MM.1S (cell line): ENCODE measurements around the gene SLC25A6.

Experiments
- DNase-seq: peaks from one replicate; pipeline ENCODE4 v3.0.0-alpha.2; 2015
- H2AFZ ChIP-seq: fragments of 300-600 bp; sonication (generic); 2 replicates; pipeline ENCODE4 v1.6.0; 2016; ENCODE audit warnings: antibody characterized with exemption, low read length
- H3F3A ChIP-seq: fragments of 300-600 bp; sonication (generic); 2 replicates; pipeline ENCODE4 v1.6.1; 2016; ENCODE audit warnings: mild to moderate bottlenecking, antibody characterized with exemption, low read length, moderate library complexity, mixed read lengths; ENCODE audit not compliant: insufficient read depth
- H3K27ac ChIP-seq: fragments of 300-600 bp; sonication (generic); 2 replicates; pipeline ENCODE4 v1.5.1; 2016; ENCODE audit warnings: mild to moderate bottlenecking, low read length
- H3K27me3 ChIP-seq: fragments of 300-600 bp; sonication (generic); replicated peaks from 2 replicates; pipeline ENCODE4 v1.6.0; 2016; ENCODE audit warnings: low read length; ENCODE audit not compliant: insufficient read depth
- H3K36me3 ChIP-seq: fragments of 300-600 bp; sonication (generic); replicated peaks from 2 replicates; pipeline ENCODE4 v1.6.1; 2016; ENCODE audit warnings: mild to moderate bottlenecking, low read length, mixed read lengths; ENCODE audit not compliant: insufficient read depth
- H3K4me1 ChIP-seq: fragments of 300-600 bp; sonication (generic); 2 replicates; pipeline ENCODE4 v1.6.1; 2016; ENCODE audit warnings: low read length, mixed read lengths
- H3K4me2 ChIP-seq: fragments of 300-600 bp; sonication (generic); 2 replicates; pipeline ENCODE4 v1.6.0; 2016; ENCODE audit warnings: low read depth, low read length
- H3K4me3 ChIP-seq: fragments of 300-600 bp; sonication (generic); 2 replicates; pipeline ENCODE4 v1.5.1; 2016; ENCODE audit warnings: low read length, mixed read lengths
- H3K79me2 ChIP-seq: fragments of 300-600 bp; sonication (generic); 2 replicates; pipeline ENCODE4 v1.6.1; 2016; ENCODE audit warnings: mixed run types, low read length, mixed read lengths
- H3K9ac ChIP-seq: fragments of 300-600 bp; sonication (generic); 2 replicates; pipeline ENCODE4 v1.6.1; 2016; ENCODE audit warnings: low read length, mixed read lengths
- H3K9me2 ChIP-seq: fragments of 300-600 bp; sonication (generic); replicated peaks from 2 replicates; pipeline ENCODE4 v1.6.1; 2016; ENCODE audit warnings: mild to moderate bottlenecking, low read length, mixed read lengths; ENCODE audit not compliant: insufficient read depth
- H3K9me3 ChIP-seq: fragments of 300-600 bp; sonication (generic); replicated peaks from 2 replicates; pipeline ENCODE4 v1.6.1; 2016; ENCODE audit warnings: mild to moderate bottlenecking, low read length, mixed read lengths; ENCODE audit not compliant: insufficient read depth
- H4K20me1 ChIP-seq: fragments of 300-600 bp; sonication (generic); 2 replicates; pipeline ENCODE4 v1.6.1; 2016; ENCODE audit warnings: mild to moderate bottlenecking, low read length, moderate library complexity, mixed read lengths; ENCODE audit not compliant: insufficient read depth
- EZH2 ChIP-seq: fragments of 300-600 bp; sonication (generic); optimal IDR thresholded peaks from 2 replicates; pipeline ENCODE3; 2017; ENCODE audit warnings: low read depth, mild to moderate bottlenecking, antibody characterized with exemption, low read length, mixed read lengths
- EZH2phosphoT487 ChIP-seq: fragments of 300-600 bp; sonication (generic); IDR thresholded peaks from 2 replicates; pipeline ENCODE4 v1.6.1; 2018; ENCODE audit warnings: antibody characterized with exemption, low read length
- TF ChIP-seq, protein P1 (sequence below): fragments of 300-600 bp; sonication (generic); IDR thresholded peaks from 2 replicates; pipeline ENCODE4 v1.5.1; 2016; ENCODE audit warnings: antibody characterized with exemption, low read length, mixed read lengths

Gene SLC25A6

DNA sequence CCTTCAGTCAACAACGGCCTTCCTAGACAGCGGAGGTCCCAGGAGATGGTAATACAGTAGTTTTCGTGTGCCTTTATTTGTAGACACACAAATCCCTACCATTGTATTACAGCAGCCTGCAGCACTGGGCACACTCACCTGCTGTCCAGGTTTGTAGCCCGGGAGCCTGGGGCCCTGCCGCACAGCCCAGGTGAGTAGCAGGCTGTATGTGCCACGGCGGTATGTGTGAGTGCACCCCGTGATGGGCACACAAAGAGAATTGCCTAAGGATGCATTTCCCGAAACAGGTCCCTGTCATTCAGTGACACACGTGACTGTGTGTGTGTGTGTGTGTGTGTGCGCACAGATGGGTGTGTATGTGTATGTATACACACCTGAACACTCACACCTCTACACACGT lies 8.1 kb upstream of the SLC25A6 start:
- H3K9ac ChIP-seq = no peak overlapping the region
- H3K9me3 ChIP-seq = no peaks in the 10 kb centered on the region
- no peaks in the 10 kb centered on the region for H3K9me2 ChIP-seq
- H3K4me3 ChIP-seq = no peak overlapping the region
- H3K4me2 ChIP-seq = no peak overlapping the region
- H4K20me1 ChIP-seq = no peaks in the 10 kb centered on the region
- peaks cover 9% of the 10 kb centered on the region for H3K79me2 ChIP-seq
- H2AFZ ChIP-seq = no peak overlapping the region
- H3K4me1 ChIP-seq = no peaks in the 10 kb centered on the region
- H3K27me3 ChIP-seq = no peaks in the 10 kb centered on the region
- no peaks in the 10 kb centered on the region for H3F3A ChIP-seq
- DNase-seq = no peak
- TF ChIP-seq EZH2 = no peak
- TF ChIP-seq, protein P1, sequence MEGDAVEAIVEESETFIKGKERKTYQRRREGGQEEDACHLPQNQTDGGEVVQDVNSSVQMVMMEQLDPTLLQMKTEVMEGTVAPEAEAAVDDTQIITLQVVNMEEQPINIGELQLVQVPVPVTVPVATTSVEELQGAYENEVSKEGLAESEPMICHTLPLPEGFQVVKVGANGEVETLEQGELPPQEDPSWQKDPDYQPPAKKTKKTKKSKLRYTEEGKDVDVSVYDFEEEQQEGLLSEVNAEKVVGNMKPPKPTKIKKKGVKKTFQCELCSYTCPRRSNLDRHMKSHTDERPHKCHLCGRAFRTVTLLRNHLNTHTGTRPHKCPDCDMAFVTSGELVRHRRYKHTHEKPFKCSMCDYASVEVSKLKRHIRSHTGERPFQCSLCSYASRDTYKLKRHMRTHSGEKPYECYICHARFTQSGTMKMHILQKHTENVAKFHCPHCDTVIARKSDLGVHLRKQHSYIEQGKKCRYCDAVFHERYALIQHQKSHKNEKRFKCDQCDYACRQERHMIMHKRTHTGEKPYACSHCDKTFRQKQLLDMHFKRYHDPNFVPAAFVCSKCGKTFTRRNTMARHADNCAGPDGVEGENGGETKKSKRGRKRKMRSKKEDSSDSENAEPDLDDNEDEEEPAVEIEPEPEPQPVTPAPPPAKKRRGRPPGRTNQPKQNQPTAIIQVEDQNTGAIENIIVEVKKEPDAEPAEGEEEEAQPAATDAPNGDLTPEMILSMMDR = no peak
- TF ChIP-seq EZH2phosphoT487 = no peak
- H3K36me3 ChIP-seq = no peaks in the 10 kb centered on the region
- H3K27ac ChIP-seq = no peak overlapping the region

DNA sequence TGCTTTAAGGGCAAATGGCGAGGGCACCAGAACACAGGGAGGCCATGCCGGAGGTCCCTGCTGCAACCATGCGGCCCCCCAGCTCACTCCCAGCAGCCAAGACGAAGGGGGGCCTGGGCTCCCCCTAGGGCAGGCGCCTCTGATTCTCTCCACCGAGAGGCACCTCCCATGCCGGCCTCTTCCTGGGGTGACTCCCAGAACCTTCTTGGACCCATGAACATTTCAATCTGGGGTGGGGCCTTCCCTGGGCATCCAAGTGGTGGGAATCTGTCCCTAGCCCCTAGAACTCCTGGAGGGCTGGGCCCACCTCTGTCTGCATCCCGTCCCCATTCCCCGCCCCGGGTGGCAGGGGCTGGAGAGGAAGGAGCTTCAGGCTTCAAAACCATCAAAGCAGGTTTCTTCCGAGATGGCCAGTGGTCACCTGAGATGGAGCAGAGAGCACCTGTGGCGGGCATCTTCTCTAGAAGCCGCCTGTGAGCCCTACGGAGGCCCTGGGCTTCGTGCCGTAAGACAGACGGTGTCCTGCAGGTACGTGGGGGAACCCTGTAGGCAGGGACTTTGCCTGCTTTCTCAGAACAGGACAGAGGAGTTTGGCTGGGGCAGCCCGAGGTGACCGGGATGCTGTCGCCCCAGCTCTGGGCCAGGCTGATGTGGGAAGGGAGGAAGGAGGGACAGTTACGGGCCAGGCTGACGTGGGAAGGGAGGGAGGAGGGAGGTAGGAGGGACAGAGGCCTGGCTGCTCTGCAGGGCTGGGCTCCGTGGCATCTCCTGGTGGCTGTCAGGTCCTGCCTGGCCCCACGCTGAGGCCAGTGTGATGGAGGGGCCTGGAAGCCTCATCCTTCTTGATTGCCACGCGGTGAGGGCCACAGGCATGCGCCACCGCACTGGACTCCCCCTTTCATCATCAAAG lies 6.8 kb upstream of the SLC25A6 start:
- H3K9ac ChIP-seq = no peak overlapping the region
- DNase-seq = no peak
- no peaks in the 10 kb centered on the region for H4K20me1 ChIP-seq
- H3K4me3 ChIP-seq = no peak overlapping the region
- H3K4me2 ChIP-seq = no peak overlapping the region
- H3F3A ChIP-seq = no peaks in the 10 kb centered on the region
- H3K27ac ChIP-seq = no peak overlapping the region
- H3K4me1 ChIP-seq = no peaks in the 10 kb centered on the region
- peaks cover 23% of the 10 kb centered on the region for H3K79me2 ChIP-seq
- H3K36me3 ChIP-seq = no peaks in the 10 kb centered on the region
- H3K9me2 ChIP-seq = no peaks in the 10 kb centered on the region
- H3K9me3 ChIP-seq = no peaks in the 10 kb centered on the region
- no peak for TF ChIP-seq EZH2phosphoT487
- TF ChIP-seq EZH2 = no peak
- TF ChIP-seq, protein P1 = no peak
- no peak overlapping the region for H2AFZ ChIP-seq
- H3K27me3 ChIP-seq = no peaks in the 10 kb centered on the region

DNA sequence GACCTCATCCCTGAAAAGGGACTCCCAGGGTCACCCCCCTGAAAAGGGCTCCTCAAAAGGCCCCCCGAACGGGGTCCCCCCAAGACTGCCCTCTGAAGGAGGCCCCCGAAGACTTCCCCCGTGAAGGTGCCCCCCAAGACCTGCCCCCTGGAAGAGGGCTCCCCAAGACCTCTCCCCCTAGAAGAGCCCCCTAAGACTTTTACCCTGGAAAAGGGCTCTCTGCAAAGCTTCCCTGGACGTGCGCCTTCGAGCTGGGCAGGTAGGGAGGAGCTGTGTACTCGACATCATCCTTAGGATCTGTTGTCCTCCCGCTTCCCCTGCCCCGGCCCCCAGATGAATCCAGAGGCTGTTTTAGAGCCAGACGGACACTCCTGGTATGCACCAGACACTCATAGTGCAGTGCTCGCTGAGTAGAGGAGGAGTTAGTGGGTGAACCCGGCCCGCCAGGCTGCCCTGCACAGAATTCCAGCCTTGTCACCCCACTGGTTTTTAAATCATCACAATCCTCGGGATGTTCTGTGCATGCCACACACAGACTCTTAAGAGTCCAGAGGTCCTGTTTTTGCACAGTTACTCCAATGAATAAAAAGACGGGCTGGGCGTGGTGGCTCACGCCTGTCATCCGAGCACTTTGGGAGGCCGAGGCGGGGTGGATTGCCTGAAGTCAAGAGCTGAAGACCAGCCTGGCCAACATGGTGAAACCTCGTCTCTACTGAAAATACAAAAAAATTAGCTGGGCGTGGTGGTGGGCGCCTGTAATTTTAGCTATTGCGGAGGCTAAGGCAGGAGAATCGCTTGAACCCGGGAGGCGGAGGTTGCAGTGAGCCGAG lies 5.7 kb upstream of the SLC25A6 start:
- H3K79me2 ChIP-seq = peaks cover 30% of the 10 kb centered on the region
- no peaks in the 10 kb centered on the region for H4K20me1 ChIP-seq
- H2AFZ ChIP-seq = no peak overlapping the region
- H3K9me3 ChIP-seq = no peaks in the 10 kb centered on the region
- H3K4me1 ChIP-seq = no peaks in the 10 kb centered on the region
- H3K4me3 ChIP-seq = no peak overlapping the region
- TF ChIP-seq, protein P1 = no peak
- TF ChIP-seq EZH2phosphoT487 (no peak), EZH2 (no peak)
- no peaks in the 10 kb centered on the region for H3K27me3 ChIP-seq
- no peak overlapping the region for H3K27ac ChIP-seq
- H3F3A ChIP-seq = no peaks in the 10 kb centered on the region
- no peaks in the 10 kb centered on the region for H3K9me2 ChIP-seq
- no peak overlapping the region for H3K9ac ChIP-seq
- no peak for DNase-seq
- H3K36me3 ChIP-seq = no peaks in the 10 kb centered on the region
- no peak overlapping the region for H3K4me2 ChIP-seq
